Measurements from ENCODE around the gene DGKI. TPM values are rescaled to one million over a fixed set of nuclear protein-coding genes. Genes with fewer than 3 reads are reported as not detected.

DGKI gene
- total and polyA plus RNA-seq, 9 of the 15 experiments (the other 6 are each of a cell fraction or from before 2014, with no cell fraction given), result 0.11 to 0.54 (median 0.15) TPM; not detected in 5

- no peaks in the 10 kb centered on the region for H3K4me1 ChIP-seq (replicated peaks in 1 of 2; ENCODE audit: control insufficient read depth in 2 of 2, insufficient read depth in 2 of 2, low read length in 2 of 2)
- no peak overlapping the region for H2AFZ ChIP-seq (ENCODE audit: low read depth, low read length)
- in situ Hi-C loops (cut with MboI), result no loop called here
- DNase-seq (ENCODE audit: extremely low read depth in 1 of 4, low spot score in 3 of 4) (no peak), ATAC-seq (no peak), FAIRE-seq (no peak)
- intact Hi-C loops (cut with micrococcal nuclease), result no loop called here
- no peaks in the 10 kb centered on the region for H4K20me1 ChIP-seq (replicated peaks; ENCODE audit: control insufficient read depth, insufficient read depth, low read length)
- H3K4me2 ChIP-seq (ENCODE audit: insufficient read depth, low read length), result no peak overlapping the region
- H3K27me3 ChIP-seq (ENCODE audit: control insufficient read depth in 2 of 2, insufficient read depth in 2 of 2, low read length in 2 of 2), result no peaks in the 10 kb centered on the region
- H3K27ac ChIP-seq (ENCODE audit: extremely low read depth, low read depth, low read length), result no peak overlapping the region
- 0% methylated on average over 1 of the region's 1 CpG for WGBS (ENCODE audit: insufficient coverage, low coverage, missing lambda C conversion rate)
- no peak overlapping the region for H3K4me3 ChIP-seq
- no TSS peak for BruUV-seq (replicated peaks)
- no peaks in the 10 kb centered on the region for H3K79me2 ChIP-seq (ENCODE audit: control insufficient read depth, insufficient read depth, low read length)
- CTCF ChIA-PET (ENCODE audit: low intra/inter-chr PET ratio), result no interaction called here
- no peaks in the 10 kb centered on the region for H3K9me1 ChIP-seq (ENCODE audit: control insufficient read depth, insufficient read depth, low read length)
- no peaks in the 10 kb centered on the region for H3K36me3 ChIP-seq (ENCODE audit: control insufficient read depth, insufficient read depth, low read length)
- H3K9me3 ChIP-seq (replicated peaks; ENCODE audit: control insufficient read depth, insufficient read depth, low read depth, low read length), result no peaks in the 10 kb centered on the region
- POLR2A ChIA-PET, result interaction anchor here (0.8 kb wide), 1 partner anchor 74 kb away, joined by 3 read pairs; no protein-coding TSS in a partner anchor
- no peak overlapping the region for H3K9ac ChIP-seq (ENCODE audit: insufficient read depth in 1 of 2, low read depth in 2 of 2, low read length in 2 of 2)
- TF ChIP-seq ZBTB11 (CRISPR knock-in tag; IDR thresholded peaks at IDR 0.05) (no peak), MECOM (CRISPR knock-in tag; IDR thresholded peaks at IDR 0.05) (no peak), FOXJ3 (CRISPR knock-in tag; IDR thresholded peaks at IDR 0.05) (no peak), CHD2 (IDR thresholded peaks at IDR 0.05; ENCODE audit: low read depth, low read length) (no peak), ZNF518B (CRISPR knock-in tag; IDR thresholded peaks at IDR 0.05) (no peak), KDM1A (IDR thresholded peaks at IDR 0.05) (no peak), STAG1 (CRISPR knock-in tag; IDR thresholded peaks at IDR 0.05; ENCODE audit: borderline replicate concordance) (no peak)
Measured at GRCh38 chr7:137388916-137389315, 457.9 kb downstream of the DGKI start.
